H1 (cell line): ENCODE data around the gene ABHD8. TPM values are rescaled to one million over a fixed set of nuclear protein-coding genes. Genes with fewer than 3 reads are reported as not detected.

ENCODE experiments used
- CTCF ChIA-PET: fragments of 300-600 bp; sonication (Branson Sonifier 250); formaldehyde crosslinking; loops from one replicate; lab custom pipeline; 2021; ENCODE audit not compliant: partially characterized antibody; lab: Charles Lee
- POLR2A ChIA-PET: fragments of 300-600 bp; sonication (Branson Sonifier 250); formaldehyde crosslinking; loops from one replicate; lab custom pipeline; 2021; ENCODE audit warnings: inconsistent platforms; ENCODE audit not compliant: partially characterized antibody; lab: Charles Lee
- DNase-seq, 2 experiments: peaks; one replicate each; pipeline versions ENCODE4 v3.0.0 to v3.0.0-alpha.2; 2010 to 2022; ENCODE audit warnings: low spot score in 2 of 2, low read depth in 1 of 2, mixed read lengths in 1 of 2
- FAIRE-seq: peaks from 2 replicates; lab custom pipeline; 2011; peaks lifted over from hg19 to GRCh38; lab: Jason Lieb, UNC
- H2AFZ ChIP-seq: 2 replicates; pipeline ENCODE4 v1.8.1; 2012; ENCODE audit warnings: low read length, inconsistent platforms
- H2AK5ac ChIP-seq: 2 replicates; pipeline ENCODE4 v1.6.1; 2013; ENCODE audit warnings: low read depth, low read length
- H2BK120ac ChIP-seq: replicated peaks from 2 replicates; pipeline ENCODE3; 2013; ENCODE audit warnings: low read depth, low read length, inconsistent platforms
- H2BK12ac ChIP-seq: 2 replicates; pipeline ENCODE4 v1.6.1; 2013; ENCODE audit warnings: low read depth, low read length
- H2BK15ac ChIP-seq: 2 replicates; pipeline ENCODE4 v1.6.1; 2013; ENCODE audit warnings: low read length
- H2BK20ac ChIP-seq: 2 replicates; pipeline ENCODE4 v1.6.1; 2013; ENCODE audit warnings: low read length
- H2BK5ac ChIP-seq: 2 replicates; pipeline ENCODE4 v1.6.1; 2013; ENCODE audit warnings: low read depth, low read length
- H3K14ac ChIP-seq: 2 replicates; pipeline ENCODE4 v1.6.1; 2013; ENCODE audit warnings: inconsistent platforms; ENCODE audit not compliant: insufficient read length
- H3K18ac ChIP-seq: 2 replicates; pipeline ENCODE4 v1.6.1; 2013; ENCODE audit warnings: low read length; ENCODE audit errors: extremely low read depth
- H3K23ac ChIP-seq: 2 replicates; pipeline ENCODE4 v1.6.1; 2013; ENCODE audit warnings: inconsistent platforms; ENCODE audit not compliant: insufficient read length
- H3K23me2 ChIP-seq: 2 replicates; pipeline ENCODE4 v1.6.1; 2013; ENCODE audit warnings: low read depth, low read length
- H3K27ac ChIP-seq: 2 replicates; pipeline ENCODE4 v1.6.1; 2011; ENCODE audit warnings: low read depth, low read length, inconsistent platforms
- H3K27me3 ChIP-seq, 4 experiments: replicated peaks in 1 of 4; 1 replicate in 1 of 4; 2 replicates in 3 of 4; pipeline versions ENCODE4 v1.6.1 to v1.8.1; 2011 to 2013; ENCODE audit warnings: low read length in 3 of 4, mild to moderate bottlenecking in 3 of 4, inconsistent platforms in 2 of 4, mixed read lengths in 2 of 4, moderate library complexity in 1 of 4; ENCODE audit not compliant: control insufficient read depth in 3 of 4, insufficient read depth in 3 of 4; ENCODE audit errors: extremely low read depth in 1 of 4
- H3K36me3 ChIP-seq, 4 experiments: 2 replicates each; pipeline versions ENCODE4 v1.6.1 to v1.8.1; 2011 to 2013; ENCODE audit warnings: mild to moderate bottlenecking in 4 of 4, low read length in 3 of 4, moderate library complexity in 2 of 4, control low read depth in 1 of 4, inconsistent platforms in 1 of 4; ENCODE audit not compliant: insufficient read depth in 4 of 4, control insufficient read depth in 2 of 4
- H3K4ac ChIP-seq: replicated peaks from 2 replicates; pipeline ENCODE3; 2013; ENCODE audit warnings: low read length, low read depth, mixed read lengths, inconsistent platforms; ENCODE audit not compliant: insufficient read length
- H3K4me1 ChIP-seq, 4 experiments: replicated peaks in 1 of 4; 1 replicate in 1 of 4; 2 replicates in 3 of 4; pipeline versions ENCODE4 v1.6.1 to v1.8.1; 2011 to 2013; ENCODE audit warnings: low read length in 3 of 4, inconsistent platforms in 2 of 4, mixed read lengths in 1 of 4; ENCODE audit not compliant: insufficient read depth in 4 of 4, control insufficient read depth in 3 of 4
- H3K4me2 ChIP-seq, 2 experiments: 2 replicates each; pipeline versions ENCODE4 v1.6.1 to v1.8.1; 2011 to 2013; ENCODE audit warnings: low read depth in 2 of 2, low read length in 2 of 2, control low read depth in 1 of 2, inconsistent platforms in 1 of 2, mild to moderate bottlenecking in 1 of 2; ENCODE audit not compliant: insufficient read depth in 1 of 2
- H3K4me3 ChIP-seq, 4 experiments: fragments of 200-600, 300-600 bp in 1 of 4; sonication (generic), shearing (Covaris generic), sonication (Bioruptor Twin) in 1 of 4; 2 replicates each; pipeline versions ENCODE4 v1.5.1 to v1.8.1; 2011 to 2016; ENCODE audit warnings: low read length in 4 of 4, low read depth in 3 of 4, control low read depth in 2 of 4, inconsistent platforms in 2 of 4, mild to moderate bottlenecking in 2 of 4, mixed read lengths in 1 of 4, moderate library complexity in 1 of 4; ENCODE audit not compliant: insufficient read depth in 2 of 4; ENCODE audit errors: extremely low read depth in 1 of 4
- H3K56ac ChIP-seq: replicated peaks from 2 replicates; pipeline ENCODE3; 2013; ENCODE audit warnings: low read depth, mild to moderate bottlenecking, mixed read lengths, low read length, inconsistent platforms; ENCODE audit not compliant: insufficient read length
- H3K79me1 ChIP-seq: 2 replicates; pipeline ENCODE4 v1.6.1; 2013; ENCODE audit warnings: low read depth, low read length, control low read depth
- H3K79me2 ChIP-seq, 2 experiments: 2 replicates each; pipeline versions ENCODE4 v1.6.1 to v1.8.1; 2012 to 2013; ENCODE audit warnings: low read length in 2 of 2, mild to moderate bottlenecking in 2 of 2, inconsistent platforms in 1 of 2; ENCODE audit not compliant: insufficient read depth in 2 of 2, control insufficient read depth in 1 of 2
- H3K9ac ChIP-seq, 4 experiments: replicated peaks in 1 of 4; 1 replicate in 1 of 4; 2 replicates in 3 of 4; pipeline versions ENCODE4 v1.6.1 to v1.8.1; 2011 to 2013; ENCODE audit warnings: low read depth in 3 of 4, low read length in 3 of 4, control low read depth in 2 of 4, mild to moderate bottlenecking in 2 of 4, moderate library complexity in 2 of 4, inconsistent platforms in 1 of 4; ENCODE audit errors: extremely low read depth in 1 of 4
- H3K9me3 ChIP-seq, 2 experiments: 2 replicates each; pipeline versions ENCODE4 v1.6.1 to v1.8.1; 2012 to 2013; ENCODE audit warnings: mild to moderate bottlenecking in 2 of 2, moderate library complexity in 2 of 2, control low read depth in 1 of 2, inconsistent platforms in 1 of 2, low read depth in 1 of 2, low read length in 1 of 2, mixed read lengths in 1 of 2; ENCODE audit not compliant: insufficient read depth in 2 of 2
- H4K20me1 ChIP-seq, 2 experiments: replicated peaks in 1 of 2; 2 replicates each; pipeline versions ENCODE3 to v1.8.1; 2011 to 2013; ENCODE audit warnings: inconsistent platforms in 2 of 2, low read length in 2 of 2, mild to moderate bottlenecking in 1 of 2; ENCODE audit not compliant: insufficient read depth in 2 of 2, control insufficient read depth in 1 of 2
- H4K5ac ChIP-seq: 2 replicates; pipeline ENCODE4 v1.6.1; 2013; ENCODE audit warnings: low read length, low read depth, mixed read lengths, inconsistent platforms; ENCODE audit not compliant: insufficient read length
- H4K8ac ChIP-seq: 2 replicates; pipeline ENCODE4 v1.8.0; 2013; ENCODE audit warnings: mild to moderate bottlenecking, moderate library complexity, low read length, inconsistent platforms; ENCODE audit not compliant: insufficient read depth; ENCODE audit errors: extremely low read depth
- H4K91ac ChIP-seq: replicated peaks from 2 replicates; pipeline ENCODE3; 2013; ENCODE audit warnings: low read length, mixed read lengths, inconsistent platforms; ENCODE audit not compliant: insufficient read length
- BRCA1 ChIP-seq: IDR thresholded peaks from 2 replicates; pipeline ENCODE4 v1.6.1; 2012; ENCODE audit warnings: low read depth, low read length, improper control_type of control experiment
- JUN ChIP-seq: IDR thresholded peaks from 2 replicates; pipeline ENCODE4 v1.6.1; 2011; ENCODE audit warnings: low read depth, mild to moderate bottlenecking, improper control_type of control experiment, low read length
- RBBP5 ChIP-seq: IDR thresholded peaks from 2 replicates; pipeline ENCODE4 v1.7.1; 2012; ENCODE audit warnings: low read depth, mild to moderate bottlenecking, inconsistent platforms, low read length, moderate library complexity, borderline replicate concordance
- RNF2 ChIP-seq: fragments of 200-900, 300-1000 bp; sonication (generic); IDR thresholded peaks from 2 replicates; pipeline ENCODE4 v1.7.1; 2016; ENCODE audit warnings: borderline replicate concordance, low read depth, mild to moderate bottlenecking, antibody characterized with exemption, low read length; ENCODE audit not compliant: poor library complexity, severe bottlenecking; ENCODE audit errors: missing control alignments
- SIN3A ChIP-seq, 2 experiments: IDR thresholded peaks in 1 of 2; conservative IDR thresholded peaks in 1 of 2; 2 replicates each; pipeline ENCODE4 v1.6.1; 2011 to 2012; ENCODE audit warnings: low read length in 2 of 2, improper control_type of control experiment in 1 of 2, low read depth in 1 of 2, mild to moderate bottlenecking in 1 of 2
- SP4 ChIP-seq: IDR thresholded peaks from 2 replicates; pipeline ENCODE4 v1.6.1; 2012; ENCODE audit warnings: low read length, inconsistent platforms
- TAF7 ChIP-seq: optimal IDR thresholded peaks from 2 replicates; pipeline ENCODE3; 2011; ENCODE audit warnings: low read depth, mild to moderate bottlenecking, inconsistent platforms, low read length, moderate library complexity, borderline replicate concordance
- TCF12 ChIP-seq: IDR thresholded peaks from 2 replicates; pipeline ENCODE4 v1.6.1; 2011; ENCODE audit warnings: low read depth, mild to moderate bottlenecking, low read length
- WGBS, 2 experiments: shearing (Covaris generic) in 1 of 2; methylation state at CpG; one replicate each; pipeline versions ENCODE4 v1.1.6 to v1.1.7; 2013 to 2015; ENCODE audit warnings: low lambda C conversion rate in 2 of 2, mixed read lengths in 2 of 2, inconsistent platforms in 1 of 2, low coverage in 1 of 2, missing lambda C conversion rate in 1 of 2; ENCODE audit not compliant: insufficient replicate concordance in 2 of 2, insufficient coverage in 1 of 2, insufficient read length in 1 of 2; ENCODE audit errors: extremely low coverage in 1 of 2, missing lambda C conversion rate in 1 of 2; 5-methylcytosine and 5-hydroxymethylcytosine counted together
- polyA plus RNA-seq, 7 experiments: library from polyadenylated mRNA; depleted of rRNA in 3 of 7; stranded (reverse) in 5 of 7; unstranded in 2 of 7; fragments of >200 nt in 5 of 7; fragments of 200-250 nt in 2 of 7; gene quantifications; 1 replicate in 5 of 7; 2 replicates in 1 of 7; 4 replicates in 1 of 7; pipeline versions ENCODE4 v1.2.1 to v1.2.3, GENCODE V29; 2011 to 2013; ENCODE audit warnings: missing spikeins in 2 of 7, mixed read lengths in 2 of 7
- total RNA-seq: library from RNA; stranded (reverse); fragmentation: NEBNext Ultra II Directional; extraction: Animal tissue kit (Norgen Biotek cat#: 25700); gene quantifications from 2 replicates; pipeline ENCODE4 v1.2.1, GENCODE V29; 2021

The ABHD8 gene
- total and polyA plus RNA-seq, 2 of the 8 experiments (the other 6 are each of a cell fraction or from before 2014, with no cell fraction given), result 11.3 to 18.7 TPM

DNA sequence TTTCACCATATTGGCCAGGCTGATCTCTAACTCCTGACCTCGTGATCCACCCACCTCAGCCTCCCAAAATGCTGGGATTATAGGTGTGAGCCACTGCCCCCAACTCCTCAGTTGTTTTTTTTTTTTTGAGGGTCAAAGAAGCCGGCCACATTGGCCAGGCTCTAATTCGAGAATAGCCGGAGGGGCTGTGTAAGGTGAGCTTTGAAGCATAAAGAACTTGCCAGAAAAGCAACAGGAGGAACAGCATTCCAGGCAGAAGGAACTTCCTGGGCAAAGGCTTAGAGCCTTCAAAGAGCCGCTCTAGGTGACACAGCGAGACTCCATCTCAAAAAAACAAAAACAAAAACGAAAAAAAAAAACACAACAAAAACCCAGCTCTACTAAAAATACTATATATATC, 37.2 kb downstream of the ABHD8 start:
- no peak overlapping the region for H4K5ac ChIP-seq
- H2AFZ ChIP-seq, result no peak overlapping the region
- CTCF ChIA-PET, result interaction anchor here (1.1 to 3.3 kb wide), 6 partner anchors 16 to 199 kb away, joined by 3 to 28 read pairs (median 6); partner anchors contain the start of gene ANKLE1
- 0 out of 2 replicates have a peak overlapping the region, but pooled peaks have one; percentile 18 for H2BK5ac ChIP-seq
- H3K27ac ChIP-seq, result no peak overlapping the region
- H4K91ac ChIP-seq, result no peak overlapping the region
- POLR2A ChIA-PET, result interaction anchor here (1.2 to 12.8 kb wide), 7 partner anchors 13 to 51 kb away, joined by 3 to 113 read pairs (median 15); partner anchors contain the start of genes ANKLE1 and USE1
- H3K79me1 ChIP-seq, result no peaks in the 10 kb centered on the region; the same call in 1 of the 2 replicates
- no peak overlapping the region for H2AK5ac ChIP-seq
- no peak overlapping the region for H3K18ac ChIP-seq
- peaks cover 0 to 8% (median 2%) of the 10 kb centered on the region in 4 experiments; a peak in 3 of 8 replicates for H3K36me3 ChIP-seq
- H3K79me2 ChIP-seq, result peaks cover 3 to 12% of the 10 kb centered on the region in 2 experiments; a peak in 3 of 4 replicates
- DNase-seq (no peak), FAIRE-seq (no peak)
- H3K23ac ChIP-seq, result no peak overlapping the region
- no peak overlapping the region for H2BK15ac ChIP-seq
- H3K14ac ChIP-seq, result no peak overlapping the region
- no peak overlapping the region for H2BK120ac ChIP-seq
- no peak overlapping the region for H3K4ac ChIP-seq
- peaks cover 0 to 8% (median 2%) of the 10 kb centered on the region in 4 experiments; a peak in 5 of 7 replicates for H3K4me1 ChIP-seq
- H4K8ac ChIP-seq, result no peak overlapping the region
- H4K20me1 ChIP-seq, result no peaks in the 10 kb centered on the region
- WGBS, 2 experiments, result 92% methylated on average over 7 of the region's 7 CpGs; no CpG with 5 or more reads in 1 of the 2 experiments
- H2BK12ac ChIP-seq, result no peak overlapping the region
- H3K4me3 ChIP-seq, result no peak overlapping the region
- H3K27me3 ChIP-seq, result no peaks in the 10 kb centered on the region
- no peak overlapping the region for H2BK20ac ChIP-seq
- no peak overlapping the region for H3K9ac ChIP-seq
- H3K23me2 ChIP-seq, result no peaks in the 10 kb centered on the region
- H3K56ac ChIP-seq, result no peak overlapping the region
- no peak for TF ChIP-seq SIN3A (conservative IDR thresholded peaks at IDR 0.05 in 1 of 2, IDR thresholded peaks at IDR 0.05 in 1 of 2; ENCODE audit: low read depth in 1 of 2, low read length in 2 of 2)
- TF ChIP-seq BRCA1, result no peak
- TF ChIP-seq JUN, result no peak
- TF ChIP-seq SP4, result no peak
- no peak for TF ChIP-seq TCF12
- no peak for TF ChIP-seq TAF7
- no peak for TF ChIP-seq RBBP5
- TF ChIP-seq RNF2, result no peak
- H3K9me3 ChIP-seq, result no peaks in the 10 kb centered on the region
- no peak overlapping the region for H3K4me2 ChIP-seq
